H1 (cell line): Measurements from ENCODE around the gene APOBEC3G. TPM values are rescaled to one million over a fixed set of nuclear protein-coding genes. Genes with fewer than 3 reads are reported as not detected.

Source experiments
- CTCF ChIA-PET: fragments of 300-600 bp; sonication (Branson Sonifier 250); formaldehyde crosslinking; loops from one replicate; lab custom pipeline; 2021; ENCODE audit not compliant: partially characterized antibody; lab: Charles Lee
- POLR2A ChIA-PET: fragments of 300-600 bp; sonication (Branson Sonifier 250); formaldehyde crosslinking; loops from one replicate; lab custom pipeline; 2021; ENCODE audit warnings: inconsistent platforms; ENCODE audit not compliant: partially characterized antibody; lab: Charles Lee
- DNase-seq, 2 experiments: peaks; one replicate each; pipeline versions ENCODE4 v3.0.0 to v3.0.0-alpha.2; 2010 to 2022; ENCODE audit warnings: low spot score in 2 of 2, low read depth in 1 of 2, mixed read lengths in 1 of 2
- FAIRE-seq: peaks from 2 replicates; lab custom pipeline; 2011; peaks lifted over from hg19 to GRCh38; lab: Jason Lieb, UNC
- H2AFZ ChIP-seq: 2 replicates; pipeline ENCODE4 v1.8.1; 2012; ENCODE audit warnings: low read length, inconsistent platforms
- H2AK5ac ChIP-seq: 2 replicates; pipeline ENCODE4 v1.6.1; 2013; ENCODE audit warnings: low read depth, low read length
- H2BK120ac ChIP-seq: replicated peaks from 2 replicates; pipeline ENCODE3; 2013; ENCODE audit warnings: low read depth, low read length, inconsistent platforms
- H2BK12ac ChIP-seq: 2 replicates; pipeline ENCODE4 v1.6.1; 2013; ENCODE audit warnings: low read depth, low read length
- H2BK15ac ChIP-seq: 2 replicates; pipeline ENCODE4 v1.6.1; 2013; ENCODE audit warnings: low read length
- H2BK20ac ChIP-seq: 2 replicates; pipeline ENCODE4 v1.6.1; 2013; ENCODE audit warnings: low read length
- H2BK5ac ChIP-seq: 2 replicates; pipeline ENCODE4 v1.6.1; 2013; ENCODE audit warnings: low read depth, low read length
- H3K14ac ChIP-seq: 2 replicates; pipeline ENCODE4 v1.6.1; 2013; ENCODE audit warnings: inconsistent platforms; ENCODE audit not compliant: insufficient read length
- H3K18ac ChIP-seq: 2 replicates; pipeline ENCODE4 v1.6.1; 2013; ENCODE audit warnings: low read length; ENCODE audit errors: extremely low read depth
- H3K23ac ChIP-seq: 2 replicates; pipeline ENCODE4 v1.6.1; 2013; ENCODE audit warnings: inconsistent platforms; ENCODE audit not compliant: insufficient read length
- H3K23me2 ChIP-seq: 2 replicates; pipeline ENCODE4 v1.6.1; 2013; ENCODE audit warnings: low read depth, low read length
- H3K27ac ChIP-seq: 2 replicates; pipeline ENCODE4 v1.6.1; 2011; ENCODE audit warnings: low read depth, low read length, inconsistent platforms
- H3K27me3 ChIP-seq, 4 experiments: replicated peaks in 1 of 4; 1 replicate in 1 of 4; 2 replicates in 3 of 4; pipeline versions ENCODE4 v1.6.1 to v1.8.1; 2011 to 2013; ENCODE audit warnings: low read length in 3 of 4, mild to moderate bottlenecking in 3 of 4, inconsistent platforms in 2 of 4, mixed read lengths in 2 of 4, moderate library complexity in 1 of 4; ENCODE audit not compliant: control insufficient read depth in 3 of 4, insufficient read depth in 3 of 4; ENCODE audit errors: extremely low read depth in 1 of 4
- H3K36me3 ChIP-seq, 4 experiments: 2 replicates each; pipeline versions ENCODE4 v1.6.1 to v1.8.1; 2011 to 2013; ENCODE audit warnings: mild to moderate bottlenecking in 4 of 4, low read length in 3 of 4, moderate library complexity in 2 of 4, control low read depth in 1 of 4, inconsistent platforms in 1 of 4; ENCODE audit not compliant: insufficient read depth in 4 of 4, control insufficient read depth in 2 of 4
- H3K4ac ChIP-seq: replicated peaks from 2 replicates; pipeline ENCODE3; 2013; ENCODE audit warnings: low read length, low read depth, mixed read lengths, inconsistent platforms; ENCODE audit not compliant: insufficient read length
- H3K4me1 ChIP-seq, 4 experiments: replicated peaks in 1 of 4; 1 replicate in 1 of 4; 2 replicates in 3 of 4; pipeline versions ENCODE4 v1.6.1 to v1.8.1; 2011 to 2013; ENCODE audit warnings: low read length in 3 of 4, inconsistent platforms in 2 of 4, mixed read lengths in 1 of 4; ENCODE audit not compliant: insufficient read depth in 4 of 4, control insufficient read depth in 3 of 4
- H3K4me2 ChIP-seq, 2 experiments: 2 replicates each; pipeline versions ENCODE4 v1.6.1 to v1.8.1; 2011 to 2013; ENCODE audit warnings: low read depth in 2 of 2, low read length in 2 of 2, control low read depth in 1 of 2, inconsistent platforms in 1 of 2, mild to moderate bottlenecking in 1 of 2; ENCODE audit not compliant: insufficient read depth in 1 of 2
- H3K4me3 ChIP-seq, 4 experiments: fragments of 200-600, 300-600 bp in 1 of 4; sonication (generic), shearing (Covaris generic), sonication (Bioruptor Twin) in 1 of 4; 2 replicates each; pipeline versions ENCODE4 v1.5.1 to v1.8.1; 2011 to 2016; ENCODE audit warnings: low read length in 4 of 4, low read depth in 3 of 4, control low read depth in 2 of 4, inconsistent platforms in 2 of 4, mild to moderate bottlenecking in 2 of 4, mixed read lengths in 1 of 4, moderate library complexity in 1 of 4; ENCODE audit not compliant: insufficient read depth in 2 of 4; ENCODE audit errors: extremely low read depth in 1 of 4
- H3K56ac ChIP-seq: replicated peaks from 2 replicates; pipeline ENCODE3; 2013; ENCODE audit warnings: low read depth, mild to moderate bottlenecking, mixed read lengths, low read length, inconsistent platforms; ENCODE audit not compliant: insufficient read length
- H3K79me1 ChIP-seq: 2 replicates; pipeline ENCODE4 v1.6.1; 2013; ENCODE audit warnings: low read depth, low read length, control low read depth
- H3K79me2 ChIP-seq, 2 experiments: 2 replicates each; pipeline versions ENCODE4 v1.6.1 to v1.8.1; 2012 to 2013; ENCODE audit warnings: low read length in 2 of 2, mild to moderate bottlenecking in 2 of 2, inconsistent platforms in 1 of 2; ENCODE audit not compliant: insufficient read depth in 2 of 2, control insufficient read depth in 1 of 2
- H3K9ac ChIP-seq, 4 experiments: replicated peaks in 1 of 4; 1 replicate in 1 of 4; 2 replicates in 3 of 4; pipeline versions ENCODE4 v1.6.1 to v1.8.1; 2011 to 2013; ENCODE audit warnings: low read depth in 3 of 4, low read length in 3 of 4, control low read depth in 2 of 4, mild to moderate bottlenecking in 2 of 4, moderate library complexity in 2 of 4, inconsistent platforms in 1 of 4; ENCODE audit errors: extremely low read depth in 1 of 4
- H3K9me3 ChIP-seq, 2 experiments: 2 replicates each; pipeline versions ENCODE4 v1.6.1 to v1.8.1; 2012 to 2013; ENCODE audit warnings: mild to moderate bottlenecking in 2 of 2, moderate library complexity in 2 of 2, control low read depth in 1 of 2, inconsistent platforms in 1 of 2, low read depth in 1 of 2, low read length in 1 of 2, mixed read lengths in 1 of 2; ENCODE audit not compliant: insufficient read depth in 2 of 2
- H4K20me1 ChIP-seq, 2 experiments: replicated peaks in 1 of 2; 2 replicates each; pipeline versions ENCODE3 to v1.8.1; 2011 to 2013; ENCODE audit warnings: inconsistent platforms in 2 of 2, low read length in 2 of 2, mild to moderate bottlenecking in 1 of 2; ENCODE audit not compliant: insufficient read depth in 2 of 2, control insufficient read depth in 1 of 2
- H4K5ac ChIP-seq: 2 replicates; pipeline ENCODE4 v1.6.1; 2013; ENCODE audit warnings: low read length, low read depth, mixed read lengths, inconsistent platforms; ENCODE audit not compliant: insufficient read length
- H4K8ac ChIP-seq: 2 replicates; pipeline ENCODE4 v1.8.0; 2013; ENCODE audit warnings: mild to moderate bottlenecking, moderate library complexity, low read length, inconsistent platforms; ENCODE audit not compliant: insufficient read depth; ENCODE audit errors: extremely low read depth
- H4K91ac ChIP-seq: replicated peaks from 2 replicates; pipeline ENCODE3; 2013; ENCODE audit warnings: low read length, mixed read lengths, inconsistent platforms; ENCODE audit not compliant: insufficient read length
- FOSL1 ChIP-seq: IDR thresholded peaks from 2 replicates; pipeline ENCODE4 v1.6.1; 2011; ENCODE audit warnings: mild to moderate bottlenecking, low read depth, low read length, moderate library complexity; ENCODE audit not compliant: insufficient read depth
- KDM1A ChIP-seq: fragments of 200-600, 300-600 bp; sonication (generic); IDR thresholded peaks from 2 replicates; pipeline ENCODE4 v1.7.1; 2016; ENCODE audit warnings: mild to moderate bottlenecking, low read length, borderline replicate concordance
- TAF7 ChIP-seq: optimal IDR thresholded peaks from 2 replicates; pipeline ENCODE3; 2011; ENCODE audit warnings: low read depth, mild to moderate bottlenecking, inconsistent platforms, low read length, moderate library complexity, borderline replicate concordance
- WGBS, 2 experiments: shearing (Covaris generic) in 1 of 2; methylation state at CpG; one replicate each; pipeline versions ENCODE4 v1.1.6 to v1.1.7; 2013 to 2015; ENCODE audit warnings: low lambda C conversion rate in 2 of 2, mixed read lengths in 2 of 2, inconsistent platforms in 1 of 2, low coverage in 1 of 2, missing lambda C conversion rate in 1 of 2; ENCODE audit not compliant: insufficient replicate concordance in 2 of 2, insufficient coverage in 1 of 2, insufficient read length in 1 of 2; ENCODE audit errors: extremely low coverage in 1 of 2, missing lambda C conversion rate in 1 of 2; 5-methylcytosine and 5-hydroxymethylcytosine counted together
- polyA plus RNA-seq, 7 experiments: library from polyadenylated mRNA; depleted of rRNA in 3 of 7; stranded (reverse) in 5 of 7; unstranded in 2 of 7; fragments of >200 nt in 5 of 7; fragments of 200-250 nt in 2 of 7; gene quantifications; 1 replicate in 5 of 7; 2 replicates in 1 of 7; 4 replicates in 1 of 7; pipeline versions ENCODE4 v1.2.1 to v1.2.3, GENCODE V29; 2011 to 2013; ENCODE audit warnings: missing spikeins in 2 of 7, mixed read lengths in 2 of 7
- total RNA-seq: library from RNA; stranded (reverse); fragmentation: NEBNext Ultra II Directional; extraction: Animal tissue kit (Norgen Biotek cat#: 25700); gene quantifications from 2 replicates; pipeline ENCODE4 v1.2.1, GENCODE V29; 2021

The APOBEC3G gene
- total and polyA plus RNA-seq, 2 of the 8 experiments (the other 6 are each of a cell fraction or from before 2014, with no cell fraction given): 1.7 to 2.0 TPM

- Histone ChIP-seq H3K36me3 (no peaks in the 10 kb centered on the region), H3K79me1 (no peaks in the 10 kb centered on the region), H2AFZ (no peak overlapping the region), H2BK5ac (no peak overlapping the region), H4K91ac (peak overlapping the region; percentile 29), H3K56ac (no peak overlapping the region), H2BK20ac (0 out of 2 replicates have a peak overlapping the region, but pooled peaks have one; percentile 16), H3K4me1 (peaks cover 0 to 22% (median 7%) of the 10 kb centered on the region in 4 experiments; a peak in 5 of 7 replicates), H2AK5ac (peak overlapping the region; percentile 4; the same call in 1 of the 2 replicates), H3K4me2 (no peak overlapping the region), H3K27me3 (peaks cover 0 to 2% (median 0%) of the 10 kb centered on the region in 4 experiments; a peak in 2 of 7 replicates), H4K5ac (no peak overlapping the region), H4K20me1 (no peaks in the 10 kb centered on the region), H2BK120ac (peak overlapping the region; percentile 79), H3K23me2 (no peaks in the 10 kb centered on the region), H3K9ac (peak overlapping the region in 1 of 4 experiments; percentile 4; a peak in 1 of 7 replicates)
- FAIRE-seq: no peak
- CTCF ChIA-PET: interaction anchor here (0.6 kb wide), 1 partner anchor 96 kb away, joined by 3 read pairs; no protein-coding TSS in a partner anchor
- no peak for DNase-seq
- TF ChIP-seq FOSL1 (no peak), TAF7 (no peak), KDM1A (peak; percentile 61; the same call in 1 of the 2 replicates)
- TF ChIP-seq, all 59 proteins: peak for 1
- Histone ChIP-seq H3K79me2 (no peaks in the 10 kb centered on the region), H2BK15ac (peak overlapping the region; percentile 3; the same call in 1 of the 2 replicates), H3K23ac (no peak overlapping the region), H3K9me3 (no peaks in the 10 kb centered on the region), H3K27ac (no peak overlapping the region), H3K4me3 (no peak overlapping the region), H3K18ac (no peak overlapping the region), H2BK12ac (peak overlapping the region; percentile 85; the same call in 1 of the 2 replicates), H3K14ac (no peak overlapping the region), H3K4ac (no peak overlapping the region), H4K8ac (peak overlapping the region; percentile 18; the same call in 1 of the 2 replicates)
- POLR2A ChIA-PET: no interaction called here
- 90% methylated on average over 3 of the region's 3 CpGs; no CpG with 5 or more reads in 1 of the 2 experiments for WGBS, 2 experiments
Observed at GRCh38 chr22:39095971-39096370, 18.9 kb downstream of the APOBEC3G start.
